Testis (tissue), 2 donors: ENCODE results near the gene MCM5.

Source experiments
- POLR2A ChIP-seq: fragments of 450-650 bp; IDR thresholded peaks from one replicate; pipeline ENCODE4 v1.6.1; 2017; ENCODE audit warnings: antibody characterized with exemption, mild to moderate bottlenecking, moderate library complexity
- TF ChIP-seq, protein P1 (sequence below), 3 experiments: fragments of 450-650 bp in 2 of 3; fragments of 200-600 bp in 1 of 3; sonication (generic) in 1 of 3; IDR thresholded peaks; one replicate each; pipeline ENCODE4 v1.5.1; 2016 to 2019; ENCODE audit warnings: antibody characterized with exemption in 3 of 3, mild to moderate bottlenecking in 2 of 3, moderate library complexity in 1 of 3

DNA sequence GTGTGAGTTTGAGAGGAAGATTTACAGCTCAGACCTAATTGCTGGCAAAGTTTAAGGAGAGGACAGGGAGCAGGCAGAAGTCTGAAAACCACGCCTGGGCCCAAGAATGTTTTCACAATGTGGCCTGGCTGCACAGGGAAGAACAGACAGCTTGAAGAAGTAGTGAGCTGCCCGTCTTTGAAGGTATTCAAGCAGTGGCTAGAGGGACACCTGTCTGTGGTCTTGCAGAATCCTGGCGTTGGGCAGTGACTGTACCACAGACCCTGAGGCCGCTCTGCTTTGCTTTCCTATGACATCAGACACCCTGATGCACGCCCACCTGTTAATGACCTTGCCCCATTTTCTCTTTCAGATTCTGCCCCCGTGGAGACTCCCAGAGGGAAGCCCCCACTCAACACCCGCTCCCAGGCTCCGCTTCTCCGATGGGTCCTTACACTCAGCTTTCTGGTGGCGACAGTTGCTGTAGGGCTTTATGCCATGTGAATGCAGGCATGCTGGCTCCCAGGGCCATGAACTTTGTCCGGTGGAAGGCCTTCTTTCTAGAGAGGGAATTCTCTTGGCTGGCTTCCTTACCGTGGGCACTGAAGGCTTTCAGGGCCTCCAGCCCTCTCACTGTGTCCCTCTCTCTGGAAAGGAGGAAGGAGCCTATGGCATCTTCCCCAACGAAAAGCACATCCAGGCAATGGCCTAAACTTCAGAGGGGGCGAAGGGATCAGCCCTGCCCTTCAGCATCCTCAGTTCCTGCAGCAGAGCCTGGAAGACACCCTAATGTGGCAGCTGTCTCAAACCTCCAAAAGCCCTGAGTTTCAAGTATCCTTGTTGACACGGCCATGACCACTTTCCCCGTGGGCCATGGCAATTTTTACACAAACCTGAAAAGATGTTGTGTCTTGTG lies 6.6 kb upstream of the MCM5 start:
- no peak for TF ChIP-seq POLR2A
- TF ChIP-seq, protein P1, sequence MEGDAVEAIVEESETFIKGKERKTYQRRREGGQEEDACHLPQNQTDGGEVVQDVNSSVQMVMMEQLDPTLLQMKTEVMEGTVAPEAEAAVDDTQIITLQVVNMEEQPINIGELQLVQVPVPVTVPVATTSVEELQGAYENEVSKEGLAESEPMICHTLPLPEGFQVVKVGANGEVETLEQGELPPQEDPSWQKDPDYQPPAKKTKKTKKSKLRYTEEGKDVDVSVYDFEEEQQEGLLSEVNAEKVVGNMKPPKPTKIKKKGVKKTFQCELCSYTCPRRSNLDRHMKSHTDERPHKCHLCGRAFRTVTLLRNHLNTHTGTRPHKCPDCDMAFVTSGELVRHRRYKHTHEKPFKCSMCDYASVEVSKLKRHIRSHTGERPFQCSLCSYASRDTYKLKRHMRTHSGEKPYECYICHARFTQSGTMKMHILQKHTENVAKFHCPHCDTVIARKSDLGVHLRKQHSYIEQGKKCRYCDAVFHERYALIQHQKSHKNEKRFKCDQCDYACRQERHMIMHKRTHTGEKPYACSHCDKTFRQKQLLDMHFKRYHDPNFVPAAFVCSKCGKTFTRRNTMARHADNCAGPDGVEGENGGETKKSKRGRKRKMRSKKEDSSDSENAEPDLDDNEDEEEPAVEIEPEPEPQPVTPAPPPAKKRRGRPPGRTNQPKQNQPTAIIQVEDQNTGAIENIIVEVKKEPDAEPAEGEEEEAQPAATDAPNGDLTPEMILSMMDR (IDR thresholded peaks at IDR 0.05) = no peak
